OCI-LY1 (cell line): ENCODE results near the gene CMTR1.
A peak's percentile ranks its signal among the peaks of the same experiment; 100 is the strongest.

Experiments used
- H2AFZ ChIP-seq: fragments of 200-600 bp; sonication (generic), shearing (Covaris generic); 2 replicates; pipeline ENCODE4 v1.6.0; 2014; ENCODE audit warnings: antibody characterized with exemption, mild to moderate bottlenecking, low read length
- H3F3A ChIP-seq: fragments of 200-600 bp; sonication (generic), shearing (Covaris generic); 2 replicates; pipeline ENCODE4 v1.6.0; 2014; ENCODE audit warnings: mild to moderate bottlenecking, antibody characterized with exemption, low read length, moderate library complexity; ENCODE audit not compliant: insufficient read depth
- H3K27ac ChIP-seq: fragments of 200-600 bp; sonication (generic); 2 replicates; pipeline ENCODE4 v1.5.1; 2014; ENCODE audit warnings: low read length, mixed run types, mild to moderate bottlenecking, low read depth; ENCODE audit not compliant: poor library complexity, severe bottlenecking
- H3K27me3 ChIP-seq: fragments of 200-600 bp; sonication (generic); 2 replicates; pipeline ENCODE4 v1.6.0; 2014; ENCODE audit warnings: antibody characterized with exemption, mild to moderate bottlenecking, low read length, moderate library complexity; ENCODE audit not compliant: insufficient read depth
- H3K36me3 ChIP-seq: fragments of 200-600 bp; sonication (generic); 2 replicates; pipeline ENCODE4 v1.6.1; 2014; ENCODE audit warnings: mild to moderate bottlenecking, antibody characterized with exemption, low read length, moderate library complexity, mixed read lengths; ENCODE audit not compliant: insufficient read depth
- H3K4me1 ChIP-seq: fragments of 200-600 bp; sonication (generic); 2 replicates; pipeline ENCODE4 v1.5.1; 2014; ENCODE audit warnings: mild to moderate bottlenecking, low read length, moderate library complexity; ENCODE audit not compliant: insufficient read depth, severe bottlenecking
- H3K4me2 ChIP-seq: fragments of 200-600 bp; sonication (generic), shearing (Covaris generic); 2 replicates; pipeline ENCODE4 v1.6.1; 2014; ENCODE audit warnings: low read length
- H3K4me3 ChIP-seq: fragments of 200-600 bp; sonication (generic); 2 replicates; pipeline ENCODE4 v1.5.1; 2014; ENCODE audit warnings: low read length, low read depth, mild to moderate bottlenecking, mixed read lengths; ENCODE audit not compliant: poor library complexity, severe bottlenecking
- H3K79me2 ChIP-seq: fragments of 200-600 bp; shearing (Covaris generic); 2 replicates; pipeline ENCODE4 v1.6.1; 2016; ENCODE audit warnings: mixed run types, low read length, mixed read lengths; ENCODE audit not compliant: insufficient read depth
- H3K9ac ChIP-seq: fragments of 200-600 bp; sonication (generic), shearing (Covaris generic); 2 replicates; pipeline ENCODE4 v1.6.1; 2014; ENCODE audit warnings: mild to moderate bottlenecking, low read length, mixed read lengths
- H3K9me2 ChIP-seq: fragments of 200-600 bp; sonication (generic), shearing (Covaris generic); 2 replicates; pipeline ENCODE4 v1.6.1; 2014; ENCODE audit warnings: low read depth, mild to moderate bottlenecking, low read length, mixed read lengths
- H3K9me3 ChIP-seq: fragments of 200-600 bp; shearing (Covaris generic); 2 replicates; pipeline ENCODE4 v1.6.1; 2014; ENCODE audit warnings: low read length, mixed read lengths
- H4K20me1 ChIP-seq: fragments of 200-600 bp; sonication (generic), shearing (Covaris generic); 2 replicates; pipeline ENCODE4 v1.6.0; 2016; ENCODE audit warnings: mild to moderate bottlenecking, low read length; ENCODE audit not compliant: insufficient read depth
- CTCF ChIP-seq: fragments of 200-600 bp; sonication (generic), shearing (Covaris generic); IDR thresholded peaks from 2 replicates; pipeline ENCODE4 v1.5.1; 2017; ENCODE audit warnings: mild to moderate bottlenecking, antibody characterized with exemption, low read length, moderate library complexity, mixed read lengths
- EZH2 ChIP-seq: fragments of 200-600 bp; sonication (generic), shearing (Covaris generic); IDR thresholded peaks from 2 replicates; pipeline ENCODE4 v1.8.0; 2017; ENCODE audit warnings: borderline replicate concordance, mixed run types, mild to moderate bottlenecking, antibody characterized with exemption, low read length, moderate library complexity, mixed read lengths

The CMTR1 gene

GRCh38 chr6:37481711-37482605 lies 48.9 kb downstream of the CMTR1 start:
- H3K27me3 ChIP-seq, result no peaks in the 10 kb centered on the region
- H3F3A ChIP-seq, result no peaks in the 10 kb centered on the region
- H3K36me3 ChIP-seq, result peaks cover 54% of the 10 kb centered on the region; the same call in 1 of the 2 replicates
- H3K4me3 ChIP-seq, result no peak overlapping the region
- no peak overlapping the region for H3K9ac ChIP-seq
- H3K9me2 ChIP-seq, result no peaks in the 10 kb centered on the region
- no peak for TF ChIP-seq CTCF
- TF ChIP-seq EZH2, result no peak
- no peaks in the 10 kb centered on the region for H3K79me2 ChIP-seq
- no peak overlapping the region for H3K27ac ChIP-seq
- no peak overlapping the region for H2AFZ ChIP-seq
- H3K4me2 ChIP-seq, result no peak overlapping the region
- H3K4me1 ChIP-seq, result peaks cover 13% of the 10 kb centered on the region
- H3K9me3 ChIP-seq, result no peaks in the 10 kb centered on the region
- no peaks in the 10 kb centered on the region for H4K20me1 ChIP-seq

DNA sequence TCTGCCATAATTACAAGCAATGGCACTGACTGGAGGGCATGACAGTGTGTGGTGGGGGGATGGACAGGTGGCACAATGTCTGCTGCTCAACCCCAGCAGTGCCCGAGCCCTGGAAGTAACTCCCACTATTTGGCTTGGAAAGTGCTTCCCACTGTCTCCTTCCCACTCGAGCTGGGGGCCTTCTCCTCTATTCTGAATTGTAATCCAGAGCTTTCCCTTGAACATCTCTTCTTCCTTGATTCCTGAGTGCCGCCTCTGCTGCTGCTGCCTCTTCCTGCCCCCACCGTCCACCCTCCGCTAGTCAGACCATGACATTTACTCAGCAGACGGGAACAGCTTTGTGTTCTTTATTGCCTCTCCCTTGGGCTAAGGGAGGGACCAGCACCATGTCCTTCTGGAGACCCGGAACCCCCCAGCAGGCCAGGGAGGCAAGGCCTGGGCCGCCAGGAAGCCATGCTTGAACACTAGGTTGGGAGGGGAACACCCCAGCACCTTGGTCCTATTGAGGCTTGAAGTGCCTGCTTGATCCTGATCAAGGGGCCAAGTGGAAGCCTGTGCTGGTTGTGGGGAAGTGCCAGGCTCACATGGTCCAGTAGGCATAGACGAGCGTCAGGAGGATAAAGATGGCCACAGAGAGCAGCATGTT lies 49.7 kb downstream of the CMTR1 start:
- no peak overlapping the region for H3K9ac ChIP-seq
- no peaks in the 10 kb centered on the region for H3K27me3 ChIP-seq
- no peaks in the 10 kb centered on the region for H3K9me3 ChIP-seq
- H3K36me3 ChIP-seq, result peaks cover 51% of the 10 kb centered on the region; the same call in 1 of the 2 replicates
- H3K4me3 ChIP-seq, result no peak overlapping the region
- H3K79me2 ChIP-seq, result no peaks in the 10 kb centered on the region
- peak overlapping the region; percentile 7 for H3K27ac ChIP-seq
- no peak overlapping the region for H3K4me2 ChIP-seq
- no peak overlapping the region for H2AFZ ChIP-seq
- TF ChIP-seq CTCF, result no peak
- no peak for TF ChIP-seq EZH2
- H3F3A ChIP-seq, result no peaks in the 10 kb centered on the region
- H3K4me1 ChIP-seq, result peaks cover 13% of the 10 kb centered on the region
- no peaks in the 10 kb centered on the region for H3K9me2 ChIP-seq
- H4K20me1 ChIP-seq, result no peaks in the 10 kb centered on the region

GRCh38 chr6:37483252-37483901 lies 50.4 kb downstream of the CMTR1 start:
- no peaks in the 10 kb centered on the region for H3K9me3 ChIP-seq
- no peaks in the 10 kb centered on the region for H3K79me2 ChIP-seq
- no peaks in the 10 kb centered on the region for H3F3A ChIP-seq
- peaks cover 45% of the 10 kb centered on the region; the same call in 1 of the 2 replicates for H3K36me3 ChIP-seq
- H2AFZ ChIP-seq, result no peak overlapping the region
- no peaks in the 10 kb centered on the region for H3K27me3 ChIP-seq
- no peak overlapping the region for H3K4me3 ChIP-seq
- no peaks in the 10 kb centered on the region for H3K9me2 ChIP-seq
- H3K9ac ChIP-seq, result no peak overlapping the region
- H3K4me1 ChIP-seq, result peaks cover 13% of the 10 kb centered on the region
- no peak overlapping the region for H3K4me2 ChIP-seq
- TF ChIP-seq EZH2 (no peak), CTCF (no peak)
- H3K27ac ChIP-seq, result peak overlapping the region; percentile 7
- no peaks in the 10 kb centered on the region for H4K20me1 ChIP-seq
